HCT116 (cell line): ENCODE results near the gene ZNF670.

ENCODE experiments used
- EZH2 ChIP-seq: fragments of 200-600 bp; sonication (generic); IDR thresholded peaks from 2 replicates; pipeline ENCODE4 v1.6.1; 2017; ENCODE audit warnings: antibody characterized with exemption, mixed run types
- FOSL1 ChIP-seq: IDR thresholded peaks from 2 replicates; pipeline ENCODE4 v1.6.1; 2012; ENCODE audit warnings: low read depth
- MAX ChIP-seq: IDR thresholded peaks from 2 replicates; pipeline ENCODE4 v1.6.1; 2012
- POLR2A ChIP-seq: IDR thresholded peaks from 2 replicates; pipeline ENCODE4 v1.7.0; 2011; ENCODE audit warnings: borderline replicate concordance; ENCODE audit not compliant: insufficient read depth, insufficient read length; ENCODE audit errors: extremely low read depth
- POLR2AphosphoS5 ChIP-seq: IDR thresholded peaks from 2 replicates; pipeline ENCODE4 v1.6.1; 2011; ENCODE audit warnings: mild to moderate bottlenecking, low read depth, low read length, moderate library complexity
- SIN3A ChIP-seq: IDR thresholded peaks from 2 replicates; pipeline ENCODE4 v1.6.1; 2012; ENCODE audit warnings: low read depth
- SRF ChIP-seq: IDR thresholded peaks from 2 replicates; pipeline ENCODE4 v1.6.1; 2012; ENCODE audit warnings: low read depth
- YY1 ChIP-seq: IDR thresholded peaks from 2 replicates; pipeline ENCODE4 v1.6.1; 2011; ENCODE audit warnings: low read length, low read depth, moderate library complexity, mild to moderate bottlenecking; ENCODE audit not compliant: insufficient replicate concordance; ENCODE audit errors: extremely low read depth
- TF ChIP-seq, protein P1 (sequence below), 3 experiments: fragments of 200-600 bp in 1 of 3; sonication (generic) in 1 of 3; IDR thresholded peaks in 2 of 3; conservative IDR thresholded peaks in 1 of 3; 2 replicates each; pipeline ENCODE4 v1.5.1; 2012 to 2017; ENCODE audit warnings: low read depth in 2 of 3, low read length in 2 of 3, antibody characterized with exemption in 1 of 3, borderline replicate concordance in 1 of 3, control low read depth in 1 of 3, mild to moderate bottlenecking in 1 of 3, mixed read lengths in 1 of 3, mixed run types in 1 of 3, moderate library complexity in 1 of 3; ENCODE audit not compliant: insufficient read depth in 1 of 3
- TF ChIP-seq, protein P2 (sequence below): IDR thresholded peaks from 2 replicates; pipeline ENCODE4 v1.6.1; 2012; ENCODE audit warnings: low read depth

GRCh38 chr1:247084771-247085170 lies 6.2 kb upstream of the ZNF670 start:
- TF ChIP-seq, protein P1, sequence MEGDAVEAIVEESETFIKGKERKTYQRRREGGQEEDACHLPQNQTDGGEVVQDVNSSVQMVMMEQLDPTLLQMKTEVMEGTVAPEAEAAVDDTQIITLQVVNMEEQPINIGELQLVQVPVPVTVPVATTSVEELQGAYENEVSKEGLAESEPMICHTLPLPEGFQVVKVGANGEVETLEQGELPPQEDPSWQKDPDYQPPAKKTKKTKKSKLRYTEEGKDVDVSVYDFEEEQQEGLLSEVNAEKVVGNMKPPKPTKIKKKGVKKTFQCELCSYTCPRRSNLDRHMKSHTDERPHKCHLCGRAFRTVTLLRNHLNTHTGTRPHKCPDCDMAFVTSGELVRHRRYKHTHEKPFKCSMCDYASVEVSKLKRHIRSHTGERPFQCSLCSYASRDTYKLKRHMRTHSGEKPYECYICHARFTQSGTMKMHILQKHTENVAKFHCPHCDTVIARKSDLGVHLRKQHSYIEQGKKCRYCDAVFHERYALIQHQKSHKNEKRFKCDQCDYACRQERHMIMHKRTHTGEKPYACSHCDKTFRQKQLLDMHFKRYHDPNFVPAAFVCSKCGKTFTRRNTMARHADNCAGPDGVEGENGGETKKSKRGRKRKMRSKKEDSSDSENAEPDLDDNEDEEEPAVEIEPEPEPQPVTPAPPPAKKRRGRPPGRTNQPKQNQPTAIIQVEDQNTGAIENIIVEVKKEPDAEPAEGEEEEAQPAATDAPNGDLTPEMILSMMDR (IDR thresholded peaks at IDR 0.05 in 2 of 3, conservative IDR thresholded peaks at IDR 0.05 in 1 of 3; ENCODE audit: borderline replicate concordance in 1 of 3, insufficient read depth in 1 of 3, low read depth in 2 of 3, low read length in 2 of 3) = no peak
- TF ChIP-seq SRF (no peak), POLR2AphosphoS5 (no peak), FOSL1 (no peak), MAX (no peak), POLR2A (no peak), EZH2 (no peak), SIN3A (no peak), YY1 (no peak)
- TF ChIP-seq, protein P2, sequence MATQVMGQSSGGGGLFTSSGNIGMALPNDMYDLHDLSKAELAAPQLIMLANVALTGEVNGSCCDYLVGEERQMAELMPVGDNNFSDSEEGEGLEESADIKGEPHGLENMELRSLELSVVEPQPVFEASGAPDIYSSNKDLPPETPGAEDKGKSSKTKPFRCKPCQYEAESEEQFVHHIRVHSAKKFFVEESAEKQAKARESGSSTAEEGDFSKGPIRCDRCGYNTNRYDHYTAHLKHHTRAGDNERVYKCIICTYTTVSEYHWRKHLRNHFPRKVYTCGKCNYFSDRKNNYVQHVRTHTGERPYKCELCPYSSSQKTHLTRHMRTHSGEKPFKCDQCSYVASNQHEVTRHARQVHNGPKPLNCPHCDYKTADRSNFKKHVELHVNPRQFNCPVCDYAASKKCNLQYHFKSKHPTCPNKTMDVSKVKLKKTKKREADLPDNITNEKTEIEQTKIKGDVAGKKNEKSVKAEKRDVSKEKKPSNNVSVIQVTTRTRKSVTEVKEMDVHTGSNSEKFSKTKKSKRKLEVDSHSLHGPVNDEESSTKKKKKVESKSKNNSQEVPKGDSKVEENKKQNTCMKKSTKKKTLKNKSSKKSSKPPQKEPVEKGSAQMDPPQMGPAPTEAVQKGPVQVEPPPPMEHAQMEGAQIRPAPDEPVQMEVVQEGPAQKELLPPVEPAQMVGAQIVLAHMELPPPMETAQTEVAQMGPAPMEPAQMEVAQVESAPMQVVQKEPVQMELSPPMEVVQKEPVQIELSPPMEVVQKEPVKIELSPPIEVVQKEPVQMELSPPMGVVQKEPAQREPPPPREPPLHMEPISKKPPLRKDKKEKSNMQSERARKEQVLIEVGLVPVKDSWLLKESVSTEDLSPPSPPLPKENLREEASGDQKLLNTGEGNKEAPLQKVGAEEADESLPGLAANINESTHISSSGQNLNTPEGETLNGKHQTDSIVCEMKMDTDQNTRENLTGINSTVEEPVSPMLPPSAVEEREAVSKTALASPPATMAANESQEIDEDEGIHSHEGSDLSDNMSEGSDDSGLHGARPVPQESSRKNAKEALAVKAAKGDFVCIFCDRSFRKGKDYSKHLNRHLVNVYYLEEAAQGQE = no peak
